Measurements from ENCODE around the gene ZNF469. TPM values are rescaled to one million over a fixed set of nuclear protein-coding genes. Genes with fewer than 3 reads are reported as not detected.

The ZNF469 gene
- total RNA-seq, 4 donors from 2014 or later = 0.14 to 0.75 (median 0.54) TPM

GRCh38 chr16:88378836-88379693, 3.7 kb upstream of the ZNF469 start:
- TF ChIP-seq CTCF (IDR thresholded peaks at IDR 0.05) (no peak), EP300 (IDR thresholded peaks at IDR 0.05; ENCODE audit: low read depth) (no peak), POLR2AphosphoS5 (IDR thresholded peaks at IDR 0.05) (no peak)
- no peak for DNase-seq
- H3K4me3 ChIP-seq = no peak overlapping the region
- H3K27me3 ChIP-seq = peaks cover 23% of the 10 kb centered on the region
- intact Hi-C loops (cut with DNase I; ENCODE audit: low total_unique reads) = no loop called here
- in situ Hi-C loops (cut with MboI; ENCODE audit: low pct_ligation_motif_present in 1 of 4, low pct_unique_long_range_greater_than_20kb in 1 of 4, low sequenced_read_pairs in 3 of 4) = no loop called here
- no peaks in the 10 kb centered on the region for H3K36me3 ChIP-seq
- H3K27ac ChIP-seq = no peak overlapping the region
- no peaks in the 10 kb centered on the region for H3K9me3 ChIP-seq
- H3K4me1 ChIP-seq = peaks cover 0 to 8% (median 5%) of the 10 kb centered on the region in 4 donors
- WGBS, 2 donors (ENCODE audit: low coverage in 1 of 2) = 80% methylated on average over 24 of the region's 25 CpGs; no CpG with 5 or more reads in 1 of the 2 donors

- intact Hi-C loops (cut with DNase I; ENCODE audit: low total_unique reads) = no loop called here
- in situ Hi-C loops (cut with MboI; ENCODE audit: low pct_ligation_motif_present in 1 of 4, low pct_unique_long_range_greater_than_20kb in 1 of 4, low sequenced_read_pairs in 3 of 4) = no loop called here
- WGBS, 2 donors (ENCODE audit: low coverage in 1 of 2) = 87% methylated on average over 8 of the region's 8 CpGs; no CpG with 5 or more reads in 1 of the 2 donors
- no peaks in the 10 kb centered on the region for H3K36me3 ChIP-seq
- H3K4me3 ChIP-seq = no peak overlapping the region
- peaks cover 0 to 8% (median 6%) of the 10 kb centered on the region in 4 donors for H3K4me1 ChIP-seq
- DNase-seq = no peak
- H3K9me3 ChIP-seq = no peaks in the 10 kb centered on the region
- TF ChIP-seq POLR2A (IDR thresholded peaks at IDR 0.05) (no peak), EP300 (IDR thresholded peaks at IDR 0.05; ENCODE audit: low read depth) (no peak), POLR2AphosphoS5 (IDR thresholded peaks at IDR 0.05) (no peak), CTCF (IDR thresholded peaks at IDR 0.05) (no peak)
- peaks cover 29% of the 10 kb centered on the region for H3K27me3 ChIP-seq
- H3K27ac ChIP-seq = no peak overlapping the region
These were observed 3.1 kb upstream of the ZNF469 start for GRCh38 chr16:88379694-88380040.

DNA sequence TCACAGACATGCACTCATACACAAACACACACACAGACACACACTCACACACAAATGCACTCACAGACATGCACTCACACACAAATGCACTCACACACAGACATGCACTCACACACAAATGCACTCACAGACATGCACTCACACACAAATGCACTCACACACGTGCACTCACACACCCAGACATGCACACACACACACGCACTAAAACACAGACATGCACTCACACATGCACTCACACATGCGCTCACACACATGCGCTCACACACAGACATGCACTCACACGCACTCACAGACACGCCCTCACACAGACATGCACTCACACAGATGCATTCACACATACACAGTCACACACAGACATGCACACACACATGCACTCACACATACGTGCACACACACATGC, 2.7 kb upstream of the ZNF469 start:
- peaks cover 33% of the 10 kb centered on the region for H3K27me3 ChIP-seq

GRCh38 chr16:88380619-88381018, 2.1 kb upstream of the ZNF469 start:
- in situ Hi-C loops (cut with MboI; ENCODE audit: low pct_ligation_motif_present in 1 of 4, low pct_unique_long_range_greater_than_20kb in 1 of 4, low sequenced_read_pairs in 3 of 4) (no loop called here), intact Hi-C loops (cut with DNase I; ENCODE audit: low total_unique reads) (no loop called here)
- no peak for DNase-seq
- H3K36me3 ChIP-seq = no peaks in the 10 kb centered on the region
- H3K4me1 ChIP-seq = peaks cover 0 to 8% (median 6%) of the 10 kb centered on the region in 4 donors
- TF ChIP-seq CTCF (IDR thresholded peaks at IDR 0.05) (no peak), POLR2AphosphoS5 (IDR thresholded peaks at IDR 0.05) (no peak), EP300 (IDR thresholded peaks at IDR 0.05; ENCODE audit: low read depth) (no peak), POLR2A (IDR thresholded peaks at IDR 0.05) (no peak)
- peaks cover 38% of the 10 kb centered on the region for H3K27me3 ChIP-seq
- no peak overlapping the region for H3K4me3 ChIP-seq
- no peaks in the 10 kb centered on the region for H3K9me3 ChIP-seq
- no peak overlapping the region for H3K27ac ChIP-seq
- 79 to 100% methylated on average over 1 to 7 of the region's 7 CpGs for WGBS, 2 donors (ENCODE audit: low coverage in 1 of 2)

More for the DNA sequence above, 2.7 kb upstream of the ZNF469 start:
- TF ChIP-seq CTCF (IDR thresholded peaks at IDR 0.05) = no peak
- no peak for TF ChIP-seq POLR2AphosphoS5 (IDR thresholded peaks at IDR 0.05)
- TF ChIP-seq POLR2A (IDR thresholded peaks at IDR 0.05) = no peak
- TF ChIP-seq EP300 (IDR thresholded peaks at IDR 0.05; ENCODE audit: low read depth) = no peak
- in situ Hi-C loops (cut with MboI; ENCODE audit: low pct_ligation_motif_present in 1 of 4, low pct_unique_long_range_greater_than_20kb in 1 of 4, low sequenced_read_pairs in 3 of 4) (no loop called here), intact Hi-C loops (cut with DNase I; ENCODE audit: low total_unique reads) (no loop called here)
- H3K4me1 ChIP-seq = peaks cover 0 to 8% (median 6%) of the 10 kb centered on the region in 4 donors
- H3K4me3 ChIP-seq = no peak overlapping the region
- DNase-seq = no peak
- no peaks in the 10 kb centered on the region for H3K36me3 ChIP-seq
- H3K27ac ChIP-seq = no peak overlapping the region
- H3K9me3 ChIP-seq = no peaks in the 10 kb centered on the region
- 87% methylated on average over 7 of the region's 7 CpGs; no CpG with 5 or more reads in 1 of the 2 donors for WGBS, 2 donors (ENCODE audit: low coverage in 1 of 2)

All from transverse colon (tissue), 4 donors.